ENCODE results near the gene CTNNBL1. TPM values are rescaled to one million over a fixed set of nuclear protein-coding genes. Genes with fewer than 3 reads are reported as not detected.

Gene CTNNBL1
- total RNA-seq, 2 experiments from 2014 or later, result 31.1 to 33.4 TPM

- Mint-ChIP-seq H3K36me3 (ENCODE audit: low read depth) (no peaks in the 10 kb centered on the region), H3K4me1 (ENCODE audit: low read depth) (no peaks in the 10 kb centered on the region), H3K4me3 (no peak overlapping the region), H3K27me3 (peaks cover 26% of the 10 kb centered on the region), H3K9me3 (no peaks in the 10 kb centered on the region), H3K27ac (no peak overlapping the region)
- intact Hi-C loops (cut with DNase I, micrococcal nuclease), result no loop called here
- TF ChIP-seq, protein P1, sequence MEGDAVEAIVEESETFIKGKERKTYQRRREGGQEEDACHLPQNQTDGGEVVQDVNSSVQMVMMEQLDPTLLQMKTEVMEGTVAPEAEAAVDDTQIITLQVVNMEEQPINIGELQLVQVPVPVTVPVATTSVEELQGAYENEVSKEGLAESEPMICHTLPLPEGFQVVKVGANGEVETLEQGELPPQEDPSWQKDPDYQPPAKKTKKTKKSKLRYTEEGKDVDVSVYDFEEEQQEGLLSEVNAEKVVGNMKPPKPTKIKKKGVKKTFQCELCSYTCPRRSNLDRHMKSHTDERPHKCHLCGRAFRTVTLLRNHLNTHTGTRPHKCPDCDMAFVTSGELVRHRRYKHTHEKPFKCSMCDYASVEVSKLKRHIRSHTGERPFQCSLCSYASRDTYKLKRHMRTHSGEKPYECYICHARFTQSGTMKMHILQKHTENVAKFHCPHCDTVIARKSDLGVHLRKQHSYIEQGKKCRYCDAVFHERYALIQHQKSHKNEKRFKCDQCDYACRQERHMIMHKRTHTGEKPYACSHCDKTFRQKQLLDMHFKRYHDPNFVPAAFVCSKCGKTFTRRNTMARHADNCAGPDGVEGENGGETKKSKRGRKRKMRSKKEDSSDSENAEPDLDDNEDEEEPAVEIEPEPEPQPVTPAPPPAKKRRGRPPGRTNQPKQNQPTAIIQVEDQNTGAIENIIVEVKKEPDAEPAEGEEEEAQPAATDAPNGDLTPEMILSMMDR (IDR thresholded peaks at IDR 0.05), result no peak
- CTCF ChIA-PET, result no interaction called here
- POLR2A ChIA-PET, result no interaction called here
- H3K27ac ChIP-seq (ENCODE audit: low read depth in 1 of 2, low read length in 2 of 2), result no peak overlapping the region
- no peaks in the 10 kb centered on the region for H3K9me3 ChIP-seq (ENCODE audit: control insufficient read depth in 1 of 2, insufficient read depth in 1 of 2, low read length in 2 of 2)
- peaks cover 0 to 1% of the 10 kb centered on the region in 2 experiments for H3K27me3 ChIP-seq (ENCODE audit: control insufficient read depth in 1 of 2, insufficient read depth in 2 of 2, low read length in 2 of 2)
- DNase-seq (no peak), ATAC-seq (ENCODE audit: poor library complexity) (no peak)
- H3K4me1 ChIP-seq (ENCODE audit: insufficient read depth, low read length), result no peaks in the 10 kb centered on the region
- no peaks in the 10 kb centered on the region for H3K36me3 ChIP-seq (ENCODE audit: insufficient read depth, low read length)
- H3K4me3 ChIP-seq (ENCODE audit: low read length), result no peak overlapping the region
Observed at GRCh38 chr20:37921341-37921929, 227.6 kb downstream of the CTNNBL1 start.

Other genes starting within 250 kb of the CTNNBL1 start
- not detected for gene NNAT, start 172.8 kb upstream of the CTNNBL1 start, total RNA-seq
- 10 to 100 TPM; 59.4 to 60.1 TPM for gene BLCAP, start 166.2 kb upstream of the CTNNBL1 start, total RNA-seq
- not detected for gene VSTM2L, start 209.1 kb downstream of the CTNNBL1 start, total RNA-seq

Data from CD4-positive, alpha-beta T cell (primary cell).